KG1 (cell line): ENCODE results near the gene PASK.

ENCODE experiments used
- DNase-seq: peaks from one replicate; lab custom pipeline; 2025; lab: John Stamatoyannopoulos, UW

The PASK gene

DNA sequence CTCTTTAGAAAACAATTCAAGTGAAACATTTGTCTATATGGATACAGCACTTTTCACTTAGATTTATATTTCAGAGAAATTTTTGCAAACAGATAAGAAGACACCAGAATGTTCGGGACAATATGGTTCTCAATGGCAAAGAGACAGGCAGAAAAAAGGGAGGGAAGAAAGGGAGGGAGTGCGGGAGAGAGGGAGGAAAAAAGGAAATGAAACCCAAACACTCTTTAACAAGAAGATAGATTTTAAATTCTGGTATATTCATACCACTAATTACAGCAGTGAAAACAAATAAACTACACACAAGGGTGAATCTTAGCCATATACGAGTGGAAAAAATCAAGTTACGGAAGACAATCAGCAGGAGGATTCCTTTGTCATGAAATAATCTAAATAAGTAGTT, 3.0 kb downstream of the PASK start:
- no peak for DNase-seq

DNA sequence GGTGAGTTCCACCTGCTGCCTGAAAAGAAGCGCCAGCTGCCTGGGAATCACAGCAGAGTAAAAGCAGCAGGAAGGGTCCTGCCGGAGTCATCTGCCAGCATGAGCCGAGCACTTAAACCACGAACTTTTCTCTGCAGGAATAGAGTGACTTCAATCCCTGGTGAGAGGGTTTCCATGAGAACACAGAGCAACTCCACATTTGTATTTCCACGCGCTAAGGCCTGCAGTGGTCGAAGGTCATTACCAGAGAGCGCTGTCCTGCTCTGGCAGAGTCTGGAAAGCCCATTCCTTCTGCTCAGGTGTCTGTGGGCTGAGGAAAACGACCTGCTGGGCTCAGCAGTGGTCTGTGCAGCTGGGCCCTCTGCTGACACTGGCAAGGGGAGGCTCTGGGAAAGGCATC, 6.7 kb downstream of the PASK start:
- no peak for DNase-seq

DNA sequence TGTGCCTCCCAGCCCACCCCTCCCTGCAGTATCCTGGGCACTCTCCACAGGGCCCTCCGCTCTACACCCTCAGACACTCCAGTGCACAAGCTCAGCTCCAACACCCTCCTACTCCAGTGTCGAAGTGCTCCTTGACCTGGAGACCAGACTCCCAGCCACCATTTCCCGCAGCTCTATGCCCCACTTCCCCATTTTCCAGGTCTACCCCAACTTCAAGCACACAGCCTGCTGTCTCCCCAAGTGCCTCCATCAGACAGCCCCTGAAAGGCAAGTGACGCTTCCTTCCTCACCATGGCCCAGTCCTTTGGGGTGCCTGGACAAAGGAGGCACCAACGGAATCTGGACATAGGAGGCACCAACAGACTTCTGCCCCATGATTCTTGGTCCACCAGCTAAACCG, 7.2 kb downstream of the PASK start:
- DNase-seq, result no peak

DNA sequence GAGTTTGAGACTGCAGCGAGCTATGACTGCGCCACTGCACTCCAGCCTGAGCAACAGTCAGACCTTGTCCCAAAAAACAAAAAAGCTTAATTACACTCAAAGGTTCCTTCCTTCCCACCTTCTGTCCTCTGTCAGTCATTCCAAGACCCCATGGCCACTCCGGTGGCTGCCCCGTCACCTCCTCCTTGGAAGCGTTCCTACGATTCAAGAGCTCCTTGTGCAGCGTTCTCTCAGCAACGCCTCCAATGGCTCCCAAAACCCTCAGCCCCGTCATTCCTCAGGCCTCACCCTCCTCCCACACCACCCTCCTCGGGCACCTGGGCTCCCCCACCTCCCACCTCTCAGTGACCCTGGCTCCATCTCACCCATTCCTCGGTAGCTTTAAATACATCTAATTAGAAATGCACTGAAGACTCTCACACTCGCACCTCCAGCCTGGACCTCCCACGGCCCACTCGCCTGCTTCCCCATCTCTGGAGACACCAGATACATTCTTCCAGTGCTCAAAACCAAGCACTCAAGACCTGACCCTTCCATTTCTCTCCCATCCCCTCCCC, 8.0 kb downstream of the PASK start:
- DNase-seq, result no peak

DNA sequence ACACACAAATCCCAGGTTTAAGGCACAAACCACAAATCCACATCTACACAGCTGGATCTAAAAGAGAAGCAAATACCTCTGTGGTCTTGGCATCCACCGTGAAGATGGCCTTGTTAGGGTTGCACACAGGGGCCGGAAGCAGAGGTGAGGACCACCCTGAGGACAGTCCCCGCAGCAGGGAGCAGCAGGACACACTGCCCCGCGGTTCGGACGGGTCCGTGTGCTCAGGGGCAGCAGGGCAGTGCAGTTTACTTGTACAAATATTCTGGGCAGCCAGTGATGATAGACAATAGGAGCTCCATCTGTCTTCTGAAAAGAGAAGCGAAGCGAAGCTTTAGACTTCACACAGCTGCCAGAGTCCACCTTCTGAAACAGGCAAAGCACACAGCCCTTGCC, 8.8 kb downstream of the PASK start:
- no peak for DNase-seq

DNA sequence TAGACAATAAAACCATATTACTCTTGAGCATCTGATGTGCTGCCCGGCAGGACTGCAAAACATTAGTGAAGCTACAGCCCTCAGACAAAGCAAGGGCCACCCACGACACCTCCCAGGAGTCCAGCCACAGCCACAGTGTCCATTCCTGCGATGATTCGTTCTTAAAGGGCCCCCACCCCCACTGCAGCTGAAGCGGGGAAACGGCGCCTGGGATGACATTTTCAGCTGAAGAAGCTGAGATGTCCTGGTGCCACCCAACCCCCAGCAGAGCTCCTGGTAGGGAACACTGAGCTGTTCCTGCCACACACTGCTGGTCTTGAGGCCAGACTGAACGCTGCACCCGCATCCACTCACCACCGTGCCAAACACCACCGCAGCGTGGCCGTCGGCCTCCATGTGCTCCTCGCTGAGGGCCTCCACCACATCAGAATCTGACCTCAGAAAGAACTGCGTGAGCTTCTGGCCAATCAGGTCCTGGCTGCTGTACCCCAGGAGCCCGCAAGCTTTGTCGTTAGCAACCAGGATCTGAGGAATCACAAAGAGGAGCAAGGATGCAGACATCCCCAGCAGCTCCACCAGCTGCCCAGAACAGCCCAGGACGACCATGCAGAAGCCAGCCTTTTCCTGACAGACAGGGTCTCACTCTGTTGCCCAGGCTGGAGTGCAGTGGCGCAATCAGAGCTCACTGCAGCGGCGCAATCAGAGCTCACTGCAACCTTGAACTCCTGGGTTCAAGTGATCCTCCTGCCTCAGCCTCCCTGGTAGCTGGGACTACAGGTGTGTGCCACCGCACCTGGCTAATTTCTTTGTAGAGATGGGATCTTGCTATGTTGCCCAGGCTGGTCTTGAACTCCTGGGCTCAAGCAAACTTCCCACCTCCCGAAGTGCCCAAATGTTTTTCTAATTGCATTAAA, 9.5 kb downstream of the PASK start:
- no peak for DNase-seq

DNA sequence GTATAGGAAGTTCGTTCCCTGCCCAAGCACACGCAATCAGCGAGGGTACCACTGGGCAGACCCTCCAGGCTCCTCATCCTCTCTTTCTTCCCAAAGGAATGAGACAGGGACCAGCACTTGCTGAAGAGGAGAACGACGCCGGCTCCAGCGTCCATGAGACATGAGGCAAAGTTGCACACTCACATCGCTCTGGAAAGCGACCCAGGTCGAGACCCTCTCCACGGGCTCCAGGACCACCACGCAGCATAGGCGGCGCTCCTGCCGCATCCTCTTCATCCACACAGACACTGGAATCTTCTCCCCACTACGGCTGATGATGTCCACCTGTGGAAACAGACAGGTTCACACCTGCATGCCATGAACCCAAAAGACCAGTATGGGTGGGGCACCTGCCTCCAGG, 10.8 kb downstream of the PASK start:
- DNase-seq, result no peak

DNA sequence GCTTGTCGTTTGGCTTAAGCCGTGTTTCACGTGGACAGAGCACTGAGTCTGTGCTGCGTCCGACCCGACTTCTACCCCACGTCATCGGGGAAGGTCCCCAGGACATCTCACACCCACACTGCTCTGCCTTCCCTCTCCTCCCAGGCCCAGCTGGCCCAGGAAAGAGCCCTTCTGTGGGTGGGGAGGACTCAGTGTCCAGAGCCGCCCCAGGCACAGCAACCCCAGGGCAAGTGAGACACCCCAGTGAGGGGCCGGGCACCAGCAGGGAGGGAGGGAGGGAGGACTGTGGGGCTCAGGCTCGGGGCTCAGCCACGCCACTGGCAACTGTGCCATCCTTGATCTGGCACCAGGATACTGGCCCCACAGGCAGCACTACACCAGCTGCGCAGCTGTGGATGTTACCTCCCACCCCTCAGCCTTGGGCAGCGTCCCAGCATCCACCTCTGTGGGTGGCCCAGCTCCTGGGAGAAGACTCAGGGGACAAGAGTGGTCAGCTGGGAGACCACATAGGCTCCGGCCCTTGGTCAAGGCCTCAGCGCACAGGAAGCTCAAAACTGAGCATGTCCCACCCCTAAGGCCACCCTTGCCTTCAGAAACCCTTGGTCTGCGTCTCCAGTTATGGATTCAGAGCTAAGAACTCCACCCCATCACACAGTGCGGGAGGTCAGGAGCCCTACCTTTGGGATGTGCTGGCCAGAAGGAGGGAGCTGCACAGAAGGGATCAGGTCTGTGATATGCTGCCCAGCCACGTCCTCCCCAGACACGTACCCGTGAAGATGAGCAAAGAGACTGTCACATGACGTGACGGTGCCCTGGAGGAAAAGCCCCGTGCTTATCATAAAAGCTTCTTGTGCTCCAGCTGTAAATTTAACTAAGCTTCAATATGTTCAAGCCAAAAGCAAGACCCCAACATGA, 11.7 kb downstream of the PASK start:
- no peak for DNase-seq

DNA sequence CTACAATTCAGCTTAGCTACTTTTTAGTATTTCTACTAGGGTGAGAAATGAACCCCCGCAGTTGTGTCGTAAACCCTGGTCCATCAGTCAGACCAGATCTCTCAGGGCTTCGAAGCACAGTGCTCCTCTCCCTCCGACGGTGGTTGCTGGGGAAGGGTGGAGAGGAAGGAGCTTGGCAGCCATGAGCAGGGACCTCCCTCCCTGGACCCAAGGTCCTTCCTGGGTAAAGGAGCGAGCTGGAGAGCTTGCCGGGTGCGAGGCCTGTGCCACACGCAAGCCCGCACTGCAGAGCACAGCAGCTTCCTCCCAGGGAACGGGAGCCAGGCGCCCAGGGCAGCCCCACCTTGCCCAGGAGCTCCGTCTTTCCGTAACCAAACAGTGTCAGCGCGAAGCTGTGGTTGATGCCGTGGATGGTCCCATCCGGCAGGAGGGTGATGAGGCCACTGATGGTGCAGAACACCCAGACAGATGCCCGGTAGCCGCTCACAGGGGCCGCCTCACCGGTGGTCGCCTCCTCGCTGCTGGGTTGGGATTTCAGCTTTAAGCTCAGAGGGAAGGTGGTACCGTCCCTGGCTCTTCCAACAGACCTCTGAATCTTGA, 12.5 kb downstream of the PASK start:
- DNase-seq, result no peak

DNA sequence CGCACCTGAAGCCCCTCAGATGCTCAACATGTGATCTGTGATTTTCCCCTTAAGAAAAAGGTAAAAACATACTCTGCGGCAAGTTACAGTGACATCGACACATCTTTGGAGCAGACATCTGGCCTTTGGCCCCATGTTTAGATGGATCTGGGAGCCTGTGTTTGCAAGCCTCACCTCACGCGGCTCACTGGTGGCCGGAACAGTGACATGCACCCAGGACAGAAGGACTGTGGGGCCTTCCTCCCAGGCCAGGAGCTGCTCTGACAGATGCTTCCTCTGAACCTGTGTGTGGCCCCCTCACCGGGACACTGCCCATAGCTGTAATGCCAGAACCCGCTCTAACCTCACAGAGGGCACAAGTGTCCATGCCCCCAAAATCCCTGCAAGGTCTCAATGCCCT, 13.1 kb downstream of the PASK start:
- no peak for DNase-seq

DNA sequence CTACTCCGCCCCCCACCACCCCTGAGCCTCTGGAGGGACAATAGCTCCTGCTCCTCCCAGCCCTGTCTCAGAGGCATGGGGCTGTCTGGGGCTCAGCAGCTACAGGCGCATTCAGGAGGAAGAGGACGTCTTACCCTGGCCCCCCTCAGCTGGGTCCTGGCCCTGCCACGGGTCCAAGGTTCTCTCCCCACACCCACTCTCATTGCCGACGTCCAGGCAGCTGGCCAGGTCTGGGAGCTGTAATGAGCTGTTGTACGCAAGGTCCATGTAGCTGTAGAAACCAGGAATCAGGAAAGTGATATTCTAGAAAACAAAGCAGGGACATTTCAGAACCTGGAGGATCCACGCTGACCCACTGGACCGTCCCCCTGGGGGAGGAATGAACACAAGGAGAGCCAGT, 13.5 kb downstream of the PASK start:
- DNase-seq, result no peak

DNA sequence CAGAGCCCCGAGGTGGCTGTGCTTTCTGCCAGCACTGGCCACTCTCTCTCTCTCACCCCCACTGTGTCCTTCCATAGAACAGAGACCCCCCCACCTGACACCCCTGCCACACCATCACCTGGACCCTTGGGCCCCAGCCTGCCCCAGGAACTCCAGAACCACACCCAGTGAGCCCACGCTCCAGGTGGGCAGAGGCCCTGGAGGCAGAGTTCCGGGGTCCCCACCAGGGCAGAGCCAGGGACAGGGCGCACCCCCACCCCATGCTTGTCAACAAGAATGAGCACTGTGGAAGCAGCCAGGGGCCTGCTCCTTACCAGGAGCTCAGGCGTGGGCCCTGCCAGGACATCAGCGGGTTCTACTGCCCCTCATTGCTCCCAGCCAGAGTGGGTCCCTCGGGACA, 14.6 kb downstream of the PASK start:
- DNase-seq, result no peak

DNA sequence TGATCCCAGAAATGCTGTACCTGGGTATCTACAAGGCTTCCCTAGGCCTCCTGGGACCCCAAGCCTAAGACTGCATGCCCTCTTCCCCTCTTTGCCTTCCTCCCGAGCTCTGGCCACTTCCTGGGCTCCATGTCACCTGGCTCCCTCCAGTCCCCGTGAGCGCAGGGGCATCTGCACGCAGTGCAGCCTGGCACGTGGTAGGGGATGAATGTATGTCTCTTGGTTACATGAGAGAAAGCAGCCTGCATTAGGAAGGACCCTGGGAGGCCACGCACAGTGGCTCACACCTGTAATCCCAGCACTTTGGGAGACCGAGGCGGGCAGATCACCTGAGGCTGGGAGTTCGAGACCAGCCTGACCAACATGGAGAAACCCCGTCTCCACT, 15.8 kb downstream of the PASK start:
- DNase-seq, result no peak

DNA sequence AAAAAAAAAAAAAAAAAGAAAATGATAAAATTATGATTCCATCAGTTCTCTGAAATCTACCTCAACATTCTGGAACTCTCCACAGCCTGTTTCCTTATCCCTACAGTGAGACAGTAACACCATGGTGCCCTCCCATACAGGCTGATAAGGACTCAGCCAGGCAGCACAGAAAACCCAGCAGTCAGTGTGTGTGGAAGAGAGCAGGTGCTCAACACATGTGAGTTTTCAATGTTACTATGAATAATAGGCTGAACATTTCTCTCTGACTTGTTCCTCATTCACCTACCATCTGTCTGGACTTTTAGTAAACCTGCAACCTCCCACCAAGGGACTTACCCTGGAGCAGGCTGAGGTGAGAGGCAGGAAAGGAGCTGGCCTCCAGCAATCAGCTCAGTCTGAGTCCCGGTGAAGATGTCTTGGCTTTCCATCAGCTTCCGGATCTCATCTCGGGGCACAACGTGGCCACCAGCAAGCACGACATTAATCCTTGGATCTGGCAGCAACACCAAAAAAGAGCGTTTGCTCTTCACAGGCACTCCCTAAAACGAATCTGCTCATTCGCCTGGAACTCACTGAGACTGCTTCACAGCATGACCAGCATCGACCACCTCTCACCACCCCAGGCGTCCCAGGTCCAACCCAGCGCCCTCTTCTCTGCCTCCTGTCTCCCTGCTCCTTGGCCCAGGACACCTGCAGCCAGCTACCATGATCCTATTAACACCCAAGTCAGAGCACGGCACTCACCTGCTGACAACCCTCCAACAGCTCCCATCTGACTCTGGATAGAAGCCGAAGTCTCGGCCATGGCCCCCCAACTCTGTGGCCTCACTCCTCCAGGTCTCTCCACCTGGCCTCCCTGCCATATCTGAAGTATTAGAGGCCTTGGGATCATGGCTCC, 16.5 kb downstream of the PASK start:
- no peak for DNase-seq

DNA sequence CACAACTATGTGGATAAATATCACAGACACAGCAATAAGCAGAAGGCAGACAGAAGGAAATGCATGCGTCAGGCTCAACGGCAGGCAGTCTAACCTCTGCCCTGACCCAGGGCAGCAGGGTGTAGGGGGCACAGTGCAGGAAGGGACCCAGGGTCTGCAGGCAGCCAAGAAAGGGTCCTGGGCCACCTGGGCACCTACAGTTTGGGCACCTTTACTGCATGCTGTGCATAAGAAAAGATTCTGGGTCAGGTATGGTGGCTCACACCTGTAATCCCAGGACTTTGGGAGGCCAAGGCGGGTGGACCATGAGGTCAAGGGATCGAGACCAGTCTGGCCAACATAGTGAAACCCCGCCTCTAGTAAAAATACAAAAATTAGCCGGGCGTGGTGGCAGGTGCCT, 17.7 kb downstream of the PASK start:
- no peak for DNase-seq

DNA sequence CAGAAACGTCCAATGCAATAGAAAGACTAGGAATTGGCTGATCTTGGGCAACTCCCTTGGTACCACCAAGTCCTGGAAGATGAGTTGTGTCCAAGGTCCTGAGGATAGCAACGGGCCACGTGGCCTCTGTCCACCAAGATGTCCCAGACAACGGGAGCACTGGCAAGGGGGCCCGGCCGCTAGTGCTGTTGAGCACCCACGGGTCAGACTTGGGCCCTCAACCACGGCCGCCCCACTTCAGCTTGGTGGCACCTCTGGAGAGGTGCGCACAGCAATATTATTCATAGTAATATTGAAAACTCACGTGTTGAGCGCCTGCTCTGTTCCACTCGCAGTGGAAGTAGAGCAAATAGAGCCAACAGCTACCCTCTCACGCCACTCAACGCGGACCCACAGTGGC, 19.0 kb downstream of the PASK start:
- no peak for DNase-seq

DNA sequence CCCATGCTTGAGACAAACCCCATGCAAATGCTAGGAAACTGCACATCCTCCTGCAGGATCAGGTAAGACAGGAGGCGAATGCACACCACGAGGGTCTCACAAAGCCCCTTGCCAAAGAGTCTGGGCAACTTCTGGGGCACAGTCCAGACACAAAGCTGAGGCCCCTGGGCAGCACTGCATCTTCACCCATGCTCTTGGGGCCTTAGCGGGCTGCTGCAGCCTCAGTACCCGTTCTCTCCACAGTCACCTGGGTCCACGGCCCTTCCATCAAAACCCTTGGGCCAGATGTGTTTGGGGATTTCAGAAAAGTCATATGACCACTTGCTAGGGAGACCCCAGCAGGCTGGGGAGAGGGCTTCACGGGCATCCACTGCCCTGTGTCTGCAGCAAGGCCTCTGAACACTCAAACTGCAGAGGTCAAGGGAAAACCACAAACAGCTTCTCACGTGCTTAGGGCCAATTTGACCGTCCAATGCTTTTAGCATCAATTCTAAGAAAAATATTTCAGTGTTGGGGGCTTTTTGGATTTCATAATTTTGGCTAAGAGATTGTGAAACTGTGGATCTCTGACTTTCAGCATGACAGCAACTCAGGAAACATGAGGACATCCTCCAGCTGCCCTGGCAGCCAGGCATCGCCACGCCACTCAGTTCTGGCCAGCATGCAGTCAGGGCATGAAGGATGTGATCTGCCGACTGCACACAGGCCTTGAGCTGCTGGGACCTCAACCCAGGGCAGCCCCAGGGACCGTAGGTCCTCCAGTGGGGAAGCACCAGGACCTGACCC, 20.0 kb downstream of the PASK start:
- DNase-seq, result no peak

DNA sequence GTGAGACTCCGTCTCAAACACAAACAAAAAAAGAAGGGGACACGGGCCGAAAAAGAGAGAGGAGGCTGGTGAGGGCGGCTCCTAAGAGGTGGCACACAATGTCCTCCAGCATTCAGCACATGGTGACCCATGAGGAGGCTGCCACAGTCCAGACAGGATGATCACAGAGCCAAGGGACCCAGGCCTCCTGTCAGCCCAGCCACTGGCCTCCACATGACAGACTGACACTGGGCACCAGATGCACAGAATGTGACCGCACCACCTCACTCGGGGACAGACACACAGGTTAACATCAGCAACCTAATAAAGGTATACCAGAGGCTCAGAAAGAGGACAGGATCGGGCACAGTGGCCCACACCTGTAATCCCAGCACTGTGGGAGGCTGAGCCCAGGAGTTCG, 21.0 kb downstream of the PASK start:
- DNase-seq, result no peak

DNA sequence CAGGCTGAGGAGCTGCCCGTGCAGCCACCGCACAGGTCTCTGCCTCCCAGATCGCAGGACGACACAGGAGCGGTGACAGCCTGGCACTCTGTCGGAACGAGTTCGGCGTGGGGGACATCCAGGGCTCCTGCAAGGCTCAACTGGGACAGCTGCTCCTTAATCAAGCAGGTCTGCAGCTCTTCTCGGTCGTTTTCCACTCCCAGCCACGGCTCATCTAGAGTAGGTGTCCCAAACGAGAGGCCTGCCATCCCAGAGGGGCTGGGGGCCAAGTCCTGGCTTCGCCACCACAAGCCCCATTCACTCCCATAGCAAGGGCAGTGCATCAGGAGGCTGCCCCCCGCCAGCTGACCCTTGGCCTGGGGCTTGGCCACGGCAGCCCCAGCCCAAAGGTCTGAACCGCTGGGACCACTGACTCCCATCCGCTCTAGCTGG, 22.5 kb downstream of the PASK start:
- no peak for DNase-seq

DNA sequence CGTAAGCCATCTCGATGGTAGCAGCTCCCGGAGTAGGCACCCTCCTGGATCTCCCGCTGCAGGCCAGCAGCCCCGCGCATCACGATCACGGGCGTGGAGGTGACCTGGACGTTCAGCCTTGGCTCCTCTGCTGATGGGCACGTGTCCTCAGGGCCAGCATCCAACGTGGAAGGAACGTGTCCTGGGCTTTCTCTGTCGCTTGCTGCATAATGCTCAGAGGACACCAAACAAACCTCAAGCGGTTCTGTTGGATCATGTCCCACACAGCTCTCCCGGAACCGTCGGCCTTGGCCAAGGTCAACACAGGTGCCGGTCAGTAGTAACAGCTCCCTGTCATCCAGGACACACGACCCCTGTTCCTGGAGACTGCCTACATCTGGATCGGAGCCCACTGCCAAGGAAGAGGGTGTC, 23.1 kb downstream of the PASK start:
- DNase-seq, result no peak

DNA sequence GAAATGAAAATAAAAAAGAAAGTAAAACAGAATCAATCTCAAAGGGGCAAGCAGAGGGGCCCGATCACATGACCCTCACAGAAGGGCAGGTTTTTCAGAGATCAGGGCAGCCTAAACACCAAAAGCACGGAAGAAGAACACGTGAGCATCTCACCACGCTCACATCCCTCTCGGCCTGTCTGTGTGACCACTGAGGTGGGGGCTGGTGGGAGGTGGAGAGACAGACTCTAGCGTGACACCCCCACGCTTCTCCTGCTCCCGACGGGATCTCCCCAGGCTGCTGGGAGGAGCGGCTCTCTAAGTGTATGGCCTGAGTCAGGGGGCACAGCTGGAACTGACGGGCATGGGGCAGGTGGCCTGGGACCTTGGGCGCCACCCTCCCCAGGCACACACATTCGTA, 23.6 kb downstream of the PASK start:
- no peak for DNase-seq
